Measurements from ENCODE around the gene TAF1.

- TF ChIP-seq CTCF (IDR thresholded peaks at IDR 0.05) (no peak), POLR2A (IDR thresholded peaks at IDR 0.05) (no peak)
Observed at GRCh38 chrX:71438750-71439149, 72.6 kb downstream of the TAF1 start.
